Heart left ventricle (tissue), 16 donors: Measurements from ENCODE around the gene PIP5K1B. TPM values are rescaled to one million over a fixed set of nuclear protein-coding genes. Genes with fewer than 3 reads are reported as not detected.

Source experiments
- ATAC-seq, 4 donors: fragments of 200-7000 bp; cut with Tn5 transposase; one replicate each; pipeline ENCODE4 v1.9.1; 2020 to 2022; ENCODE audit warnings: moderate library complexity in 4 of 4, mild to moderate bottlenecking in 3 of 4, moderate number of reproducible peaks in 1 of 4
- DNase-seq, 5 donors: peaks; one replicate each; pipeline ENCODE4 v3.0.0-alpha.2; 2020
- H3K27ac ChIP-seq, 12 donors: fragments of 200-600 bp; sonication (generic) in 4 of 12; one replicate each; pipeline versions ENCODE4 v1.5.0 to v1.8.0; 2016 to 2022; ENCODE audit warnings: mild to moderate bottlenecking in 2 of 12
- H3K27me3 ChIP-seq, 9 donors: fragments of 200-600 bp; sonication (generic) in 2 of 9; one replicate each; pipeline versions ENCODE4 v1.5.1 to v1.8.0; 2016 to 2022; ENCODE audit warnings: mild to moderate bottlenecking in 3 of 9
- H3K36me3 ChIP-seq, 9 donors: fragments of 200-600 bp; sonication (generic) in 2 of 9; one replicate each; pipeline versions ENCODE4 v1.5.0 to v1.8.0; 2018 to 2022; ENCODE audit warnings: mild to moderate bottlenecking in 2 of 9
- H3K4me1 ChIP-seq, 12 donors: fragments of 200-600 bp; sonication (generic) in 4 of 12; one replicate each; pipeline versions ENCODE4 v1.5.0 to v1.8.0; 2016 to 2022; ENCODE audit warnings: mild to moderate bottlenecking in 3 of 12
- H3K4me3 ChIP-seq, 12 donors: fragments of 200-600 bp; sonication (generic) in 4 of 12; one replicate each; pipeline versions ENCODE4 v1.5.0 to v1.8.0; 2017 to 2022; ENCODE audit warnings: mild to moderate bottlenecking in 9 of 12, moderate library complexity in 4 of 12
- H3K9me3 ChIP-seq, 12 donors: fragments of 200-600 bp; sonication (generic) in 4 of 12; one replicate each; pipeline versions ENCODE4 v1.5.0 to v1.8.0; 2016 to 2022; ENCODE audit warnings: mild to moderate bottlenecking in 1 of 12
- POLR2A ChIP-seq, 2 donors: fragments of 450-650 bp; IDR thresholded peaks; one replicate each; pipeline ENCODE4 v1.6.1; 2017; ENCODE audit warnings: antibody characterized with exemption in 2 of 2, mild to moderate bottlenecking in 2 of 2, moderate library complexity in 2 of 2
- WGBS, 4 donors: extraction: QIAGEN DNeasy Blood & Tissue Kit in 2 of 4; methylation state at CpG; one replicate each; pipeline versions ENCODE4 v1.1.5 to v1.1.7; 2013 to 2018; 5-methylcytosine and 5-hydroxymethylcytosine counted together
- intact Hi-C, 10 donors: fragments of 100-400 bp; cut with DNase I; formaldehyde crosslinking; loops; one replicate each; pipeline versions ENCODE4 v1.11.1 to v1.14.2; 2022
- polyA plus RNA-seq, 2 donors: library from polyadenylated mRNA; stranded (reverse); fragments of 200-250 nt; gene quantifications; one replicate each; pipeline ENCODE4 v1.2.3, GENCODE V29; 2013
- total RNA-seq, 9 donors: library from RNA; depleted of rRNA in 2 of 9; stranded (reverse); fragments of >200 nt in 2 of 9; fragmentation: NEBNext Ultra II Directional in 3 of 9; extraction: Animal tissue kit (Norgen Biotek cat#: 25700) in 3 of 9; gene quantifications; one replicate each; pipeline versions ENCODE4 v1.1.0 to v1.2.4, GENCODE V29; 2016 to 2023
- TF ChIP-seq, protein P1 (sequence below), 12 donors: fragments of 200-600 bp; sonication (generic) in 4 of 12; IDR thresholded peaks; one replicate each; pipeline versions ENCODE4 v1.5.0 to v1.8.0; 2018 to 2022; ENCODE audit warnings: antibody characterized with exemption in 12 of 12, mild to moderate bottlenecking in 5 of 12
- donor health status: ischemic (EF 13 %, LVEDD 7.1; RV severe dilation, severe dysfunction).
- donor health status: healthy with polysubstance abuse.
- donor health status: DM: no; HTN: yes; CAD: no.
- donor health status: DM: no; HTN: no; CAD: no.
- donor health status: ischemic (EF 25% LVEDD 6.9; RV normal size, moderate dysfunction).
- donor health status: ischemic (EF 25% LVEDD 5.7; RV mildly dilated, moderate dysfunction).
- donor health status: healthy.
- donor health status: DM: yes; HTN: yes; CAD: no.
- donor health status: ischemic (EF 35%, LVEDD 5.7; RV mildly dilated, moderate dysfunction).
- donor health status: nonischemic (EF 11% LVEDD 7.7; RV severe dilation, severe dysfunction).
- donor health status: DM: yes; HTN: yes; CAD: no.
- donor health status: PGD.
- donor health status: ischemic (EF 29% LVEDD 5.4; RV normal size, mild dysfunction).
- donor health status: nonischemic (EF 23%, LVEDD 6.1; RV moderate dilation, normal function).

PIP5K1B gene
- total and polyA plus RNA-seq, 11 donors, result 8.6 to 68.0 (median 47.5) TPM

DNA sequence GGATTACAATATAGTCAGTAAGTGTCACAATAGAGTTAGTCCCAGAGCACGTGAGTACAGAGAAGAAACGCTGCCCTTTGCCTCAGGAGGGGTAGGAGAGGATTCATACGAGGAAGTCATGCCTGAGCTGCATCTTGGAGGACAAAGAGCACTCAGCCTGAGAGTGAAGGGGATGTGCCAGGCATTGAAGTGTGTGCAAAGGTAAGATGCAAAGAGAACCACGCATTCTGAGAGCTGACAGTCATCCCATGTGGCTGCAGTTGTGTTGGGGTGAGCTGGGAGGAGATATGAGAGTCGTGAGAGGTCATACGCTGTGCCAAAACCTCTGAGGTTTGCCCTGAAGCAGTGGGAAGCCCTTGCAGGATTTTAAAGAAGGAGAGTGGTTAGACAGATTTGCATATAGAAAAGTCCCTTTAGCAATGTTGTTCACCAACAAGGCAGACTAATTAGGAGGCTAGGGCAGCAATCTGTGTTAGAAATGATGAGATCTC, 97.5 kb downstream of the PIP5K1B start:
- no peak for ATAC-seq
- no peaks in the 10 kb centered on the region for H3K9me3 ChIP-seq
- TF ChIP-seq, protein P1, sequence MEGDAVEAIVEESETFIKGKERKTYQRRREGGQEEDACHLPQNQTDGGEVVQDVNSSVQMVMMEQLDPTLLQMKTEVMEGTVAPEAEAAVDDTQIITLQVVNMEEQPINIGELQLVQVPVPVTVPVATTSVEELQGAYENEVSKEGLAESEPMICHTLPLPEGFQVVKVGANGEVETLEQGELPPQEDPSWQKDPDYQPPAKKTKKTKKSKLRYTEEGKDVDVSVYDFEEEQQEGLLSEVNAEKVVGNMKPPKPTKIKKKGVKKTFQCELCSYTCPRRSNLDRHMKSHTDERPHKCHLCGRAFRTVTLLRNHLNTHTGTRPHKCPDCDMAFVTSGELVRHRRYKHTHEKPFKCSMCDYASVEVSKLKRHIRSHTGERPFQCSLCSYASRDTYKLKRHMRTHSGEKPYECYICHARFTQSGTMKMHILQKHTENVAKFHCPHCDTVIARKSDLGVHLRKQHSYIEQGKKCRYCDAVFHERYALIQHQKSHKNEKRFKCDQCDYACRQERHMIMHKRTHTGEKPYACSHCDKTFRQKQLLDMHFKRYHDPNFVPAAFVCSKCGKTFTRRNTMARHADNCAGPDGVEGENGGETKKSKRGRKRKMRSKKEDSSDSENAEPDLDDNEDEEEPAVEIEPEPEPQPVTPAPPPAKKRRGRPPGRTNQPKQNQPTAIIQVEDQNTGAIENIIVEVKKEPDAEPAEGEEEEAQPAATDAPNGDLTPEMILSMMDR (IDR thresholded peaks at IDR 0.05), result no peak
- TF ChIP-seq POLR2A (IDR thresholded peaks at IDR 0.05), result no peak
- intact Hi-C loops, result no loop called here
- peak overlapping the region in 2 of 12 donors; percentile 80 to 83 for H3K27ac ChIP-seq
- H3K4me1 ChIP-seq, result peaks cover 0 to 37% (median 19%) of the 10 kb centered on the region in 12 donors
- no peak overlapping the region for H3K4me3 ChIP-seq
- no peaks in the 10 kb centered on the region for H3K36me3 ChIP-seq
- DNase-seq, result no peak
- H3K27me3 ChIP-seq, result no peaks in the 10 kb centered on the region
- 60 to 64% (median 61%) methylated on average over 6 of the region's 6 CpGs for WGBS, 4 donors

DNA sequence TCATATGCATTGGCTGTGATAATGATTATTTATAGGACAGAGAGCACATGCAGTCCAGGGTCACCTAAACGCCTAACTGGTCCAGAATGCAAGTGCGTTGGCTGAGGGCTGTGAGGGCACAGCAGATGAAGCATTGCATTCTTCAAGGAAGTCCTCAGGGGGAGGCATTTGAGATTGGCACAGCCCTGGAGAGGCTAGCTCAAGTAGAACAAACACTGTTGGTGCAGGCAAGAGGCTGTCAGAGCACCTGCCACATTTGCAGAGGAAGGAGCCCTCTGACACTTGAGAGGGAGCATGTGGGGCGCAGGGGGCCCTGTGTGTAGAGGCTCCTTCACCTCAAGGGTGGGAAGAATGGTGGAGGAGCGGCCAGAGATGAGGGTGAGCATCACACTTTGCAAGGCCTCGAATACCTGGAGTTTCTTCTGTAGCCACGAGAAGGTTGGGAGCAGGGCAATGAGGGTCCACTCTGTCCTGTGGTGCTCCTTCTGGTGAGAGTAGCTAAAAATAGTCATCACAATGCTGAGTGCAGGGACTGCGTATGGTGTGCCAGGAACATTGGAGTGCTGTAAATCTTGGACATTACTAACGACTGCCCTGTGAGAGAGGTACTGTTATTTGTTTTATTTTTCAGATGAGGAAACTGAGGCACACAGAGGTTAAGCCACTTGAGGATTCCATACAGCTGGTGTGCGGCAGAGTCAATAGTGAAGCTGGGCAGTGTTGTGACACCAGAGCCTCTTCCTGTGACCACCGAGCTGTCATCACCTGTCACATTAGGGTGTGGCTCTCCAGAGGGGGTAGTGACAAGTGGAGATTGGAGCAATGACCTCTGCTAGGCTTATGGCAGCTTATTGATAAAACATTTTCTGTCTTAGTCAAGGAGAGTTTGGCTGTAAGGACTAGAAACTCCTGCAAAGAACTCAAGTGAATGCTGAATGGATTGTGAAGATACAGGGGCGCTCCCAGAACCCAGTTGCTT, 100.2 kb downstream of the PIP5K1B start:
- TF ChIP-seq, protein P1 (IDR thresholded peaks at IDR 0.05), result no peak
- no peak for TF ChIP-seq POLR2A (IDR thresholded peaks at IDR 0.05)
- Histone ChIP-seq H3K4me1 (peaks cover 0 to 51% (median 23%) of the 10 kb centered on the region in 12 donors), H3K9me3 (no peaks in the 10 kb centered on the region), H3K4me3 (peak overlapping the region in 1 of 12 donors; percentile 11), H3K36me3 (no peaks in the 10 kb centered on the region), H3K27me3 (no peaks in the 10 kb centered on the region), H3K27ac (peak overlapping the region in 11 of 12 donors; percentile 66 to 87 (median 80))
- ATAC-seq (peak; percentile 93 to 96 (median 94)), DNase-seq (peak in 4 of 5 donors; percentile 16 to 57 (median 41))
- intact Hi-C loops, result loop anchor here in 1 of 10 donors (5.0 kb wide), 1 partner anchor 57 kb away; no protein-coding TSS in a partner anchor
- WGBS, 4 donors, result 39 to 55% (median 43%) methylated on average over 11 of the region's 11 CpGs

DNA sequence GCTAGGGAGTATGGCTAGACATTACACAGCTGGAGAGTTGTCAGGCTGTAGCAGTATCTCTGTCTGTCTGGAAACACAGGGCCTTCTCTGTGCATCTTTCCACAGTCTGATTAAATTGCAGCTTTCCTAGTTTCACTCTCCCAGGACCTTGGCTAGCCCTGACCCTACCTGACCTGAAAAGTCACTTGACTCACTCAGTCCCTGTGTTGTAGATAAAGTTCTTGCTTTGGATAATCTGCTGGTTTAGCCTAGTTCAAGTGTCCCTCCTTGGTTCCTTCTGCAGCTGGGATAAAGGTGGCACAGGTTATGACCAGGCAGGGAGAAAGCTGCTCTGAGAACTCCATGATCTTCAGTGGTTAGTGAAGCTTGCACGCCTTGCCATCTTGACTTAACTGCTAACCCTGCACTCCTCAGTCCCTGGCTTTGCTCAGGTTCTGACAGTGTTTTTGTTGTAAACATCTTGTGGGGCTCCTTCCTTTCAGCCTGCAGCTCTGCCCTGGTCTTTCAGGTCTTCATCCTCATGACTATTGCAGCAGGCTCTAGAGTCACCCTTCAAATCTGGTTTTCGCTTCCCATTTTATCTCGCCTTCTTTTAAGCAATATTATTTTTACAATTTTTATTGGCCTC, 101.0 kb downstream of the PIP5K1B start:
- H3K36me3 ChIP-seq, result no peaks in the 10 kb centered on the region
- peak in 1 of 5 donors; percentile 35 for DNase-seq
- H3K4me3 ChIP-seq, result peak overlapping the region in 1 of 12 donors; percentile 11
- H3K9me3 ChIP-seq, result no peaks in the 10 kb centered on the region
- intact Hi-C loops, result loop anchor here in 1 of 10 donors (5.0 kb wide), 1 partner anchor 56 kb away; no protein-coding TSS in a partner anchor
- no peak for TF ChIP-seq POLR2A (IDR thresholded peaks at IDR 0.05)
- TF ChIP-seq, protein P1 (IDR thresholded peaks at IDR 0.05), result no peak
- no peaks in the 10 kb centered on the region for H3K27me3 ChIP-seq
- ATAC-seq, result peak; percentile 44 to 64 (median 54)
- WGBS, 4 donors, result 58 to 64% (median 60%) methylated on average over 3 of the region's 3 CpGs
- peaks cover 0 to 51% (median 23%) of the 10 kb centered on the region in 12 donors for H3K4me1 ChIP-seq
- H3K27ac ChIP-seq, result peak overlapping the region in 11 of 12 donors; percentile 66 to 87 (median 80)
